H1 (cell line): ENCODE data around the gene GPR171. TPM values are rescaled to one million over a fixed set of nuclear protein-coding genes. Genes with fewer than 3 reads are reported as not detected.

Source experiments
- CTCF ChIA-PET: fragments of 300-600 bp; sonication (Branson Sonifier 250); formaldehyde crosslinking; loops from one replicate; lab custom pipeline; 2021; ENCODE audit not compliant: partially characterized antibody; lab: Charles Lee
- POLR2A ChIA-PET: fragments of 300-600 bp; sonication (Branson Sonifier 250); formaldehyde crosslinking; loops from one replicate; lab custom pipeline; 2021; ENCODE audit warnings: inconsistent platforms; ENCODE audit not compliant: partially characterized antibody; lab: Charles Lee
- DNase-seq, 2 experiments: peaks; one replicate each; pipeline versions ENCODE4 v3.0.0 to v3.0.0-alpha.2; 2010 to 2022; ENCODE audit warnings: low spot score in 2 of 2, low read depth in 1 of 2, mixed read lengths in 1 of 2
- FAIRE-seq: peaks from 2 replicates; lab custom pipeline; 2011; peaks lifted over from hg19 to GRCh38; lab: Jason Lieb, UNC
- H2AFZ ChIP-seq: 2 replicates; pipeline ENCODE4 v1.8.1; 2012; ENCODE audit warnings: low read length, inconsistent platforms
- H2AK5ac ChIP-seq: 2 replicates; pipeline ENCODE4 v1.6.1; 2013; ENCODE audit warnings: low read depth, low read length
- H2BK120ac ChIP-seq: replicated peaks from 2 replicates; pipeline ENCODE3; 2013; ENCODE audit warnings: low read depth, low read length, inconsistent platforms
- H2BK12ac ChIP-seq: 2 replicates; pipeline ENCODE4 v1.6.1; 2013; ENCODE audit warnings: low read depth, low read length
- H2BK15ac ChIP-seq: 2 replicates; pipeline ENCODE4 v1.6.1; 2013; ENCODE audit warnings: low read length
- H2BK20ac ChIP-seq: 2 replicates; pipeline ENCODE4 v1.6.1; 2013; ENCODE audit warnings: low read length
- H2BK5ac ChIP-seq: 2 replicates; pipeline ENCODE4 v1.6.1; 2013; ENCODE audit warnings: low read depth, low read length
- H3K14ac ChIP-seq: 2 replicates; pipeline ENCODE4 v1.6.1; 2013; ENCODE audit warnings: inconsistent platforms; ENCODE audit not compliant: insufficient read length
- H3K18ac ChIP-seq: 2 replicates; pipeline ENCODE4 v1.6.1; 2013; ENCODE audit warnings: low read length; ENCODE audit errors: extremely low read depth
- H3K23ac ChIP-seq: 2 replicates; pipeline ENCODE4 v1.6.1; 2013; ENCODE audit warnings: inconsistent platforms; ENCODE audit not compliant: insufficient read length
- H3K23me2 ChIP-seq: 2 replicates; pipeline ENCODE4 v1.6.1; 2013; ENCODE audit warnings: low read depth, low read length
- H3K27ac ChIP-seq: 2 replicates; pipeline ENCODE4 v1.6.1; 2011; ENCODE audit warnings: low read depth, low read length, inconsistent platforms
- H3K27me3 ChIP-seq, 4 experiments: replicated peaks in 1 of 4; 1 replicate in 1 of 4; 2 replicates in 3 of 4; pipeline versions ENCODE4 v1.6.1 to v1.8.1; 2011 to 2013; ENCODE audit warnings: low read length in 3 of 4, mild to moderate bottlenecking in 3 of 4, inconsistent platforms in 2 of 4, mixed read lengths in 2 of 4, moderate library complexity in 1 of 4; ENCODE audit not compliant: control insufficient read depth in 3 of 4, insufficient read depth in 3 of 4; ENCODE audit errors: extremely low read depth in 1 of 4
- H3K36me3 ChIP-seq, 4 experiments: 2 replicates each; pipeline versions ENCODE4 v1.6.1 to v1.8.1; 2011 to 2013; ENCODE audit warnings: mild to moderate bottlenecking in 4 of 4, low read length in 3 of 4, moderate library complexity in 2 of 4, control low read depth in 1 of 4, inconsistent platforms in 1 of 4; ENCODE audit not compliant: insufficient read depth in 4 of 4, control insufficient read depth in 2 of 4
- H3K4ac ChIP-seq: replicated peaks from 2 replicates; pipeline ENCODE3; 2013; ENCODE audit warnings: low read length, low read depth, mixed read lengths, inconsistent platforms; ENCODE audit not compliant: insufficient read length
- H3K4me1 ChIP-seq, 4 experiments: replicated peaks in 1 of 4; 1 replicate in 1 of 4; 2 replicates in 3 of 4; pipeline versions ENCODE4 v1.6.1 to v1.8.1; 2011 to 2013; ENCODE audit warnings: low read length in 3 of 4, inconsistent platforms in 2 of 4, mixed read lengths in 1 of 4; ENCODE audit not compliant: insufficient read depth in 4 of 4, control insufficient read depth in 3 of 4
- H3K4me2 ChIP-seq, 2 experiments: 2 replicates each; pipeline versions ENCODE4 v1.6.1 to v1.8.1; 2011 to 2013; ENCODE audit warnings: low read depth in 2 of 2, low read length in 2 of 2, control low read depth in 1 of 2, inconsistent platforms in 1 of 2, mild to moderate bottlenecking in 1 of 2; ENCODE audit not compliant: insufficient read depth in 1 of 2
- H3K4me3 ChIP-seq, 4 experiments: fragments of 200-600, 300-600 bp in 1 of 4; sonication (generic), shearing (Covaris generic), sonication (Bioruptor Twin) in 1 of 4; 2 replicates each; pipeline versions ENCODE4 v1.5.1 to v1.8.1; 2011 to 2016; ENCODE audit warnings: low read length in 4 of 4, low read depth in 3 of 4, control low read depth in 2 of 4, inconsistent platforms in 2 of 4, mild to moderate bottlenecking in 2 of 4, mixed read lengths in 1 of 4, moderate library complexity in 1 of 4; ENCODE audit not compliant: insufficient read depth in 2 of 4; ENCODE audit errors: extremely low read depth in 1 of 4
- H3K56ac ChIP-seq: replicated peaks from 2 replicates; pipeline ENCODE3; 2013; ENCODE audit warnings: low read depth, mild to moderate bottlenecking, mixed read lengths, low read length, inconsistent platforms; ENCODE audit not compliant: insufficient read length
- H3K79me1 ChIP-seq: 2 replicates; pipeline ENCODE4 v1.6.1; 2013; ENCODE audit warnings: low read depth, low read length, control low read depth
- H3K79me2 ChIP-seq, 2 experiments: 2 replicates each; pipeline versions ENCODE4 v1.6.1 to v1.8.1; 2012 to 2013; ENCODE audit warnings: low read length in 2 of 2, mild to moderate bottlenecking in 2 of 2, inconsistent platforms in 1 of 2; ENCODE audit not compliant: insufficient read depth in 2 of 2, control insufficient read depth in 1 of 2
- H3K9ac ChIP-seq, 4 experiments: replicated peaks in 1 of 4; 1 replicate in 1 of 4; 2 replicates in 3 of 4; pipeline versions ENCODE4 v1.6.1 to v1.8.1; 2011 to 2013; ENCODE audit warnings: low read depth in 3 of 4, low read length in 3 of 4, control low read depth in 2 of 4, mild to moderate bottlenecking in 2 of 4, moderate library complexity in 2 of 4, inconsistent platforms in 1 of 4; ENCODE audit errors: extremely low read depth in 1 of 4
- H3K9me3 ChIP-seq, 2 experiments: 2 replicates each; pipeline versions ENCODE4 v1.6.1 to v1.8.1; 2012 to 2013; ENCODE audit warnings: mild to moderate bottlenecking in 2 of 2, moderate library complexity in 2 of 2, control low read depth in 1 of 2, inconsistent platforms in 1 of 2, low read depth in 1 of 2, low read length in 1 of 2, mixed read lengths in 1 of 2; ENCODE audit not compliant: insufficient read depth in 2 of 2
- H4K20me1 ChIP-seq, 2 experiments: replicated peaks in 1 of 2; 2 replicates each; pipeline versions ENCODE3 to v1.8.1; 2011 to 2013; ENCODE audit warnings: inconsistent platforms in 2 of 2, low read length in 2 of 2, mild to moderate bottlenecking in 1 of 2; ENCODE audit not compliant: insufficient read depth in 2 of 2, control insufficient read depth in 1 of 2
- H4K5ac ChIP-seq: 2 replicates; pipeline ENCODE4 v1.6.1; 2013; ENCODE audit warnings: low read length, low read depth, mixed read lengths, inconsistent platforms; ENCODE audit not compliant: insufficient read length
- H4K8ac ChIP-seq: 2 replicates; pipeline ENCODE4 v1.8.0; 2013; ENCODE audit warnings: mild to moderate bottlenecking, moderate library complexity, low read length, inconsistent platforms; ENCODE audit not compliant: insufficient read depth; ENCODE audit errors: extremely low read depth
- H4K91ac ChIP-seq: replicated peaks from 2 replicates; pipeline ENCODE3; 2013; ENCODE audit warnings: low read length, mixed read lengths, inconsistent platforms; ENCODE audit not compliant: insufficient read length
- ASH2L ChIP-seq: fragments of 200-600, 300-600 bp; sonication (generic); IDR thresholded peaks from one replicate; pipeline ENCODE4 v1.7.1; 2017; ENCODE audit warnings: low read length
- ATF2 ChIP-seq: IDR thresholded peaks from 2 replicates; pipeline ENCODE4 v1.6.1; 2012; ENCODE audit warnings: low read length, inconsistent platforms
- BCL11A ChIP-seq, 2 experiments: IDR thresholded peaks; one replicate each; pipeline ENCODE4 v1.6.1; 2011; ENCODE audit warnings: low read depth in 2 of 2, low read length in 2 of 2, mild to moderate bottlenecking in 2 of 2
- CBX8 ChIP-seq: fragments of 300-800, 300-1000 bp; sonication (generic); IDR thresholded peaks from 2 replicates; pipeline ENCODE4 v1.7.1; 2016; ENCODE audit warnings: low read depth, low read length, borderline replicate concordance
- CTBP2 ChIP-seq: IDR thresholded peaks from 2 replicates; pipeline ENCODE4 v1.7.0; 2011; ENCODE audit warnings: borderline replicate concordance, mild to moderate bottlenecking, moderate library complexity, mixed read lengths, low read length; ENCODE audit not compliant: insufficient read depth, insufficient read length
- EGR1 ChIP-seq: IDR thresholded peaks from 2 replicates; pipeline ENCODE4 v1.6.1; 2011; ENCODE audit warnings: low read depth, low read length, borderline replicate concordance
- NANOG ChIP-seq: IDR thresholded peaks from 2 replicates; pipeline ENCODE4 v1.6.1; 2011; ENCODE audit warnings: low read length, low read depth, mild to moderate bottlenecking, inconsistent platforms; ENCODE audit not compliant: insufficient read depth, poor library complexity, severe bottlenecking
- POLR2AphosphoS5 ChIP-seq: IDR thresholded peaks from 2 replicates; pipeline ENCODE4 v1.6.1; 2011; ENCODE audit warnings: low read depth, low read length
- RFX5 ChIP-seq: IDR thresholded peaks from 2 replicates; pipeline ENCODE4 v1.6.1; 2011; ENCODE audit warnings: low read depth, low read length, improper control_type of control experiment, borderline replicate concordance
- RXRA ChIP-seq: IDR thresholded peaks from 2 replicates; pipeline ENCODE4 v1.6.1; 2011; ENCODE audit warnings: low read depth, mild to moderate bottlenecking, low read length, moderate library complexity; ENCODE audit not compliant: insufficient read depth
- SRF ChIP-seq: IDR thresholded peaks from 2 replicates; pipeline ENCODE4 v1.6.1; 2011; ENCODE audit warnings: mild to moderate bottlenecking, low read depth, low read length, moderate library complexity
- TAF7 ChIP-seq: optimal IDR thresholded peaks from 2 replicates; pipeline ENCODE3; 2011; ENCODE audit warnings: low read depth, mild to moderate bottlenecking, inconsistent platforms, low read length, moderate library complexity, borderline replicate concordance
- YY1 ChIP-seq: IDR thresholded peaks from 2 replicates; pipeline ENCODE4 v1.6.1; 2011; ENCODE audit warnings: low read depth, mild to moderate bottlenecking, low read length
- WGBS, 2 experiments: shearing (Covaris generic) in 1 of 2; methylation state at CpG; one replicate each; pipeline versions ENCODE4 v1.1.6 to v1.1.7; 2013 to 2015; ENCODE audit warnings: low lambda C conversion rate in 2 of 2, mixed read lengths in 2 of 2, inconsistent platforms in 1 of 2, low coverage in 1 of 2, missing lambda C conversion rate in 1 of 2; ENCODE audit not compliant: insufficient replicate concordance in 2 of 2, insufficient coverage in 1 of 2, insufficient read length in 1 of 2; ENCODE audit errors: extremely low coverage in 1 of 2, missing lambda C conversion rate in 1 of 2; 5-methylcytosine and 5-hydroxymethylcytosine counted together
- polyA plus RNA-seq, 7 experiments: library from polyadenylated mRNA; depleted of rRNA in 3 of 7; stranded (reverse) in 5 of 7; unstranded in 2 of 7; fragments of >200 nt in 5 of 7; fragments of 200-250 nt in 2 of 7; gene quantifications; 1 replicate in 5 of 7; 2 replicates in 1 of 7; 4 replicates in 1 of 7; pipeline versions ENCODE4 v1.2.1 to v1.2.3, GENCODE V29; 2011 to 2013; ENCODE audit warnings: missing spikeins in 2 of 7, mixed read lengths in 2 of 7
- total RNA-seq: library from RNA; stranded (reverse); fragmentation: NEBNext Ultra II Directional; extraction: Animal tissue kit (Norgen Biotek cat#: 25700); gene quantifications from 2 replicates; pipeline ENCODE4 v1.2.1, GENCODE V29; 2021

GPR171 gene
- total and polyA plus RNA-seq, 2 of the 8 experiments (the other 6 are each of a cell fraction or from before 2014, with no cell fraction given), result not detected

DNA sequence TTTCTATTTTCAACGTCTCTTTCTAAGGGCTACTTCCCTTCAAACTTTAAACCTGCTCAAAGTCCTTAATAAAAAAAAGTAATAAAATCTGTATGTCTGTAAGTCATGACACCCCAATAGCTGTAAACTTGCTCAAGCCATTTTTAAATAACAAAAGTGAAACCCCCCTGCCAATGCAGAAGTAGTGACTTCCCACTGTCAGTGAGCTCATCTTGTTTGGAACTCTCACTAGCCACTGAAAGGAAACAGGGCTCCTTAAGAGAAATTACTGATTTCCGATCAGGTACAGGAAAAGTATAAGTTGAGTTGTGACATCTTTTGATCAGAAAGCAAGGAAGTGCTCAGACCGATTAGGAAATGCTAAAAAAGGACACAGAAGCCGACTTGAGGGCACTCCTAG is 27.6 kb upstream of the GPR171 start:
- H3K23ac ChIP-seq, result no peak overlapping the region
- no peak overlapping the region for H2BK5ac ChIP-seq
- H3K4ac ChIP-seq, result no peak overlapping the region
- no peaks in the 10 kb centered on the region for H3K36me3 ChIP-seq
- no peak overlapping the region for H2AK5ac ChIP-seq
- no peak overlapping the region for H3K4me2 ChIP-seq
- H2BK12ac ChIP-seq, result no peak overlapping the region
- H3K56ac ChIP-seq, result no peak overlapping the region
- H3K79me2 ChIP-seq, result no peaks in the 10 kb centered on the region
- no peak overlapping the region for H2BK120ac ChIP-seq
- H4K5ac ChIP-seq, result no peak overlapping the region
- H3K79me1 ChIP-seq, result no peaks in the 10 kb centered on the region
- H3K14ac ChIP-seq, result no peak overlapping the region
- no peaks in the 10 kb centered on the region for H3K27me3 ChIP-seq
- H3K4me1 ChIP-seq, result peaks cover 0 to 23% (median 11%) of the 10 kb centered on the region in 4 experiments; a peak in 4 of 7 replicates
- H4K91ac ChIP-seq, result no peak overlapping the region
- H2BK15ac ChIP-seq, result no peak overlapping the region
- no peaks in the 10 kb centered on the region for H4K20me1 ChIP-seq
- H2BK20ac ChIP-seq, result no peak overlapping the region
- no peak overlapping the region for H3K27ac ChIP-seq
- DNase-seq, result no peak
- ChIA-PET CTCF (interaction anchor here (0.7 to 8.6 kb wide), 6 partner anchors 37 to 438 kb away, joined by 3 to 155 read pairs (median 4); partner anchors contain the start of gene P2RY14), POLR2A (interaction anchor here (0.7 kb wide), 1 partner anchor 452 kb away, joined by 4 read pairs; no protein-coding TSS in a partner anchor)
- H3K18ac ChIP-seq, result no peak overlapping the region
- 52% methylated on average over 4 of the region's 4 CpGs; no CpG with 5 or more reads in 1 of the 2 experiments for WGBS, 2 experiments
- H3K9me3 ChIP-seq, result no peaks in the 10 kb centered on the region
- H3K9ac ChIP-seq, result no peak overlapping the region
- H4K8ac ChIP-seq, result no peak overlapping the region
- H3K23me2 ChIP-seq, result no peaks in the 10 kb centered on the region
- no peak for FAIRE-seq
- H3K4me3 ChIP-seq, result no peak overlapping the region
- no peak overlapping the region for H2AFZ ChIP-seq
- TF ChIP-seq POLR2AphosphoS5 (no peak), CBX8 (no peak), ASH2L (no peak), RXRA (no peak), TAF7 (no peak), SRF (no peak), CTBP2 (no peak), EGR1 (no peak), YY1 (no peak), RFX5 (no peak), ATF2 (no peak), NANOG (no peak), BCL11A (IDR thresholded peaks at IDR 0.05; ENCODE audit: low read depth in 2 of 2, low read length in 2 of 2) (no peak)
